Fibroblast of skin of left biceps (primary cell): ENCODE measurements around the gene GRAMD2B.
"Not testable (repeated sequence)": the region's sequence is repeated elsewhere in the genome, so short reads cannot be mapped to it uniquely, and the experiment has no call there.

Experiments
- DNase-seq, 2 experiments: peaks; one replicate each; pipeline ENCODE4 v3.0.0-alpha.2; 2013; ENCODE audit warnings: low read depth in 2 of 2

Gene GRAMD2B

DNA sequence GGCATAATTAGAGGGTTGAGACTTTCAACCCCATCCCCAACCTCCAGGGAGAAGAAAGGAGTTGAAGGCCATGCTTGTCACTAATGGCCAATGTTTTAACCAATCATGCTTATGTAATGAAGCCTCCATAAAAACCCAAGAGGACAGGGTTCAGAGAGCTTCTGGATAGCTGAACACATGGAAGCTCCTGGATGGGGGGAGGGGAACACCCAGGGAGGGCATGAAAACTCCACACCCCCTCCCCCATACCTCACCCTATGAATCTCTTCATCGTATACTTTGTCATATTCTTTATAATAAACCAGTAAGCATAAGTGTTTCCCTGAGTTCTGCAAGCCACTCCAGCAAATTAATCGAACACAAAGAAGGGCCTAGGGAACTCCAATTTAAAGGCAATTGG is 90.1 kb downstream of the GRAMD2B start:
- DNase-seq: no peak

DNA sequence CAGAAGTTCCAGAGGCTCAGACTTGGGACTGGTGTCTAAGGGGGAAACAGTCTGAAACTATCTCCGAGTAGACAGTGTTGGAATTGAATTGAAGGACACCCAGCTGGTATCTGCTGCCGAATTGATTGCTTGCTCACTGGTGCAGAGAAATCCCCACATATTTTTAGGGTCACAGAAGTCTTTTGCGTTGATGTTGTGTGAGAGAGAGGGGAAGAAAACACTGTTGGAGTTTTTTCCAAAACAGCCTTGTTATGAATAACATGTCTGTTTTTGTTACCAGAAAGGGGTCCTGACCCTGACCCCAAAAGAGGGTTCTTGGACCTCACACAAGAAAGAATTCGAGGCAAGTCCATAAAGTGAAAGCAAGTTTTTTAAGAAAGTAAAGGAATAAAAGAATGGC is 90.5 kb downstream of the GRAMD2B start:
- no peak for DNase-seq

DNA sequence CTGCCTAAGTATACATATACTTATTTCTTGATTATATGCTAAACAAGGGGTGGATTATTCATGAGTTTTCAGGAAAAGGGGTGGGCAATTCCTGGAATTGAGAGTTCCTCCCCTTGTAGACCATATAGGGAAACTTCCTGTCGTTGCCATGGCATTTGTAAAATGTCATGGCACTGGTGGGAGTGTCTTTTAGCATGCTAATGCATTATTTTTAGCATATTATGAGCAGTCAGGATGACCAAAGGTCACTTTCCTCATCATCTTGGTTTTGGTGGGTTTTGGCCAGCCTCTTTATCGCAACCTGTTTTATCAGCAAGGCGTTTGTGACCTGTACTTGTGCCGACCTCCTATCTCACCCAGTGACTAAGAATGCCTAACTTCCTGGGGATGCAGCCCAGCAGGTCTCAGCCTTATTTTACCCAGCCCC is 90.9 kb downstream of the GRAMD2B start:
- no peak for DNase-seq

DNA sequence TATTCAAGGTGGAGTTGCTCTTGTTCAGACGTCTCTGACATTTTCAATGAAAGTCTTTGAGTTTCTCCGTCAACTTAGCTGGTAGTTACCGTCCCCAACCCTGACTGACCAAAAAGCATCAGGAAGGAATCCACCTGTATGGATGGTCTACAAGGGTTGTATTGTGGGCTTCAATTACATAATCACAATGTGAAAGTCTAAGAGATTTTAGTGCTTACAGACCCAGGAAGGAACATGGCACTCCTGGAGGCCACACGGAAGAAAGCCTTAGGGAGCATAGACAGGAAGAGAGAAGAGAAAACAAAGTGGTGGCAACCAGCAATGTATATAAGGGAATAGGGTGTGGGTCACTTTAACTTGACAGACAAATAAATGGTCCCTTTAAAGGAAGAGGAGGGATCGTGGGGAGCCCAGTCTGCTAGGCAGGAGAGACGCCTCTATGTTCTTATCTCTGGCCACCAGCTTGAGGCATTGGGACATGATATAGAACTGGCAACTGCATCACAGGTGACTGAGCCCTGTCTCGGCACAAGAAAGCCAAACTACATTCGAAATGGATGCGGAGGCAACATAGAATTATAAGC is 91.4 kb downstream of the GRAMD2B start:
- DNase-seq: no peak

DNA sequence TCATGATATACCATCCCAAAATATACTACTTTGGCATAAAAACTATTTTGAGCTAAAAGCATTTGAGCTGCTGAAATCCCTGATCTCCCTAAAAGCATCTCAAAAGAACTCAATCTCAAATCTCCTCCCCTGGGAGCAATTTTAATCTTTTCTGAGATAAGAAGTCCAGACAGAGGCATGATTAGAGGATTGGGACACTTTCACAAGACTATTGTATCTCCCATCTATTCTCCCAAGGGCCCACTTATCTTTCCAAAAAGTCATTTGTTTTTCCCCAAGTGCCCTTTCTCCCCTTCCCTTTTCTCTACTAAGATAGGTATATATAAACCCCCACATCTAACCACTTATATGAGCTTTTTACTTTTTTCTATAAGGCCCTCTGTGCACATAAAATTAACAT is 92.1 kb downstream of the GRAMD2B start:
- no peak for DNase-seq

DNA sequence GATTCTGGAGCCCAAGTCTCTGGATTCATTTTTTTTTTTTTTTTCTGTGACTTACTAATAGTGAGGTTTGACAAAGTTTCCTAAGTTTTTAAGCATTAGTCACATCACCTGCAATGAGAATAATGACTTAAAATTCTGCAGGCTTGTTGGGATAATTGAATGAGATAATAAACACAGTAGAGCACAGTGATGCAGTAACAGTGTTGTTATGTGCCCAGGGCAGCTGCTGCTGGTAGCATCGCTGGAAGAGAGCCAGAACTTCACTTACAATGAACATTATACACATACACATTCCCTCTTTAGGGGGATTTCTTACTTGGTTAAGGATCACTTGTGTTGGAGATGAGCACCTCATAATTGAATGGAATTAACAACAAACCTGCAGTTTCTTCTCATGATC is 92.9 kb downstream of the GRAMD2B start:
- DNase-seq: no peak

DNA sequence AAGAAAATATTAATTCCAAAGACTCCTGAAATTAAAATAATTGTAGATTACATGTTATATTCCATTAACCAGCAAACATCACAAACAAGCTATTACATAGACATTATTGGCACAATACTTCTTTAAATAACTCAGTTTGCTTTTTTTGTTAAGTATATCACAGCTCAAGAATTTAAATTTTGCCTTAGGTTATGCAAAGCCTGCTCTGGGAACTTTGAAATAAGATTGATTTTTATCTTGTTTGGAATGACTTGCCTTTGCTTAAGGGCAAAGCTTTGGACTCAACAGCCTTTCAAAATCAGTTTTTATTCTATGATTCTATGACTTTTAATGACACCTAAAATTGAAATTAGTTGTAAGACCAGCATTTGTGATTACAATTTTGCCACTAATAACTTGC is 93.6 kb downstream of the GRAMD2B start:
- DNase-seq: no peak

DNA sequence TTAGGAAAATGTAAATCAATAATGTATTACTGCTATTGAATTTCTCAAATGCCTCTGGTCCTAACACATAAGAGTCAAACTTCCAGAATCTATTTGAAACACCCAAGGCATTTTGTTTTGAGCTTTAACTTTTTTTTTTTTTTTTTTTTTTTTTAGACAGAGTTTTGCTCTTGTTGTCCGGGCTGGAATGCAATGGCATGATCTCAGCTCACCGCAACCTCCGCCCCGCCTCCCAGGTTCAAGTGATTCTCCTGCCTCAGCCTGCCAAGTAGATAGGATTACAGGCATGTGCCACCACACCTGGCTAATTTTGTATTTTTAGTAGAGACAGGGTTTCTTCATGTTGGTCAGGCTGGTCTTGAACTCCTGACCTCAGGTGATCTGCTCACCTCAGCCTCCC is 96.0 kb downstream of the GRAMD2B start:
- DNase-seq: not testable (repeated sequence)

DNA sequence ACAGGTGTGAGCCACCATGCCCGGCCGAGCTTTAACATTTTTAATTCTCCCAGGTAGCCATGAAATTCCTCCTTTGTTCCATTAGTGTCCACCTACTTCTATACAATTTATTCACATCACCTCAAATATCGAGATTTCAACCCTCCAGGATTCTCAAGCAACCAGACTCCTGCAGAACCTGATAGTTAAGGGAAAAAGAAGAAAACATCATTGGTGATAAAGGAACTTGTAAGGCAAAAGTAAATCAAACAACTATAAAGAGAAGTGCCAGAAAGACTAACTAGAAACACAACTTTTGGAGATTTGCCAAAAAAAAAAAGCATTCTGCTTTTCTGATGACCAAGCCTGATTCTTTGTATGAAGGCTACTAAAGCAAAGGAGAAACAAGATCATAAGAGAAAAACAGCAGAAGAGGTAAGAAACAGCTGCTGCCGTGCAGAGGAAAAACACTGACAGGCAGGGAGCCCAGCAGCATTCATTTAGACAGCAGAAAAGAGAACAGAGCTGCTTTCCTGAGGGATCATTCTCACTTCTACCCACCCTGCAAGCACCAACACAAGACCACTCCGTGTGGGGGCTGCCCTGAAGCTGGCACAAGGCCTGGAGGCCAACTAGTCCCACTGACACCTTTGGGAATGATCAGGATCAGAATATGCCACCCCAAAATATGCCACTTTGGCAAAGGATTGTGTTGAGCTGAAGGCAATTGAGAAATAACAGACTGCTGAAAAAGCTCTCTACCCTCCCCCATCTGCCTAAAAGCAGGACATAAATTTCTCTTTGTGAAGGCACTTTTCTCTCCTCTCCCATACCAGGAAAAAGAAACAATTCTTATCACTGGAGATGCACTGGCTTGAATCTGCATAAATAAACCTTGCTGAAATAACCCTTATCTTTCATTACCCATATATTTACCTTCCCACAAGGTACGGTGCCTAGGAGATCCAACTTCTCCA is 96.7 kb downstream of the GRAMD2B start:
- DNase-seq: no peak

DNA sequence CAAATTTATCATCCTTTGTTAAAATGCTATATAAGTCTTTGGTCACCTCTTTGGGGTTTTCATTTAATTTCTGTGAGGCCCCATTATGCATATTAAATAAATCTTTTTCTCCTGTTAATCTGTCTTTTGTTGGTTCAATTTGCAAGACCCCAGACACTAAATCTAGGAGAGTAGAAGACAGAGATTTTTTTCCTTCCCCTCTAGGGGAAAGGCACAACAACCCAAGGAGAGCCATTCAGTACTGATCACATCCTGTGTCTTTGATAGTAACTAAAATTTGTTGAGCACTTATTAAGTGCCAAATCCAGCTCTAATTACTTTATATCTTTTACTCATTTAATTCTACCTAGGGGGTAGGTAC is 97.4 kb downstream of the GRAMD2B start:
- no peak for DNase-seq

DNA sequence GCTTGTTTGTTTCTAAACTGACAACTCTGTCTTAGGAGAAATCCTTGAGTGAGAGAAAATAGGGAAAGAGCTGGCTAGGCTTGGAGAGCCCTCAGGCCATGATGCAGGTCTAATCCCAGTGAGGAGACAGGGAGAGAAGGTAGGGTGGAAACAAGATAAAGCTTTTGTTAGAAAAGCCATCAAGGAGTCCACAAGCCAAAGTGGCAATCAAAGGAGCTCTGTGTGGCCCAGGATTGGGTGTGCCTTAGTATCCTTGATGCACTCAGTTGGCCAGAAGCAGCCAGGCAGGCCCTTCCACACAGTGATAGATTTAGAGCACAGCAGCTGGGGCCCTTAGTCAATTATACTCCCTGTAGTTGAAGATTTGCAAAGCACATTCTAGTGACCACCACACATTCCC is 97.9 kb downstream of the GRAMD2B start:
- no peak for DNase-seq

DNA sequence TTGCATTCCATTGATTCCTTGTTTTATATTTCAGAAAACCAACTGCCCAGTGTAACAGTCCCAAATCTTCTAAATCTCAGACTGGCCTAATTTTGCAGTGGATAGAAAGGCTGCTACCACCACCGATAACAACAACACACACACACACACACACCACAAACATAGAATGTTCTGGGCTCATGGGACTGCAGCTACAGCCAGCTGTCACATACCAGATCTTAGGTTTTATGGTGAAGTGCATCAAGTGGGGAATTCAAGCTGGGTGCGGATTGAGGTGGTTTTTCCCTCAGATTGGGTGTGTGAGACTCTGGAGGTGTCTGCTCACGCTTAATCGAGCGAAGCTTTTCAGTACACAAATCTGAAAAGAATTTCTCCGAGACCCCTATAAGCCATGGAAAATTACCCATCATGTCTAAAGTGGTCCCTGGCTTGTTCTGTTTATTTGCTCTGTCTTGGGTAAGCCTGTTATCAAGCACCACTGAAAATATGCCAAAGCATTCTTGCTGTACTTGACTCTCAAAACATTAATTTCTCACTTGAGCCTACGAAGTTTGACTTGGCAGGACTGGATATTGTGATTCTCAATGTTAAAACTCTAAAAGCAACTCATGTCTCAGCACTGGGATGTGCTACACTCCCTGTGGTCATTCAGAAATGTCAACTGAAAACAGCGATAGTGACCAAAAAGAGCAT is 100.8 kb downstream of the GRAMD2B start:
- DNase-seq: no peak

DNA sequence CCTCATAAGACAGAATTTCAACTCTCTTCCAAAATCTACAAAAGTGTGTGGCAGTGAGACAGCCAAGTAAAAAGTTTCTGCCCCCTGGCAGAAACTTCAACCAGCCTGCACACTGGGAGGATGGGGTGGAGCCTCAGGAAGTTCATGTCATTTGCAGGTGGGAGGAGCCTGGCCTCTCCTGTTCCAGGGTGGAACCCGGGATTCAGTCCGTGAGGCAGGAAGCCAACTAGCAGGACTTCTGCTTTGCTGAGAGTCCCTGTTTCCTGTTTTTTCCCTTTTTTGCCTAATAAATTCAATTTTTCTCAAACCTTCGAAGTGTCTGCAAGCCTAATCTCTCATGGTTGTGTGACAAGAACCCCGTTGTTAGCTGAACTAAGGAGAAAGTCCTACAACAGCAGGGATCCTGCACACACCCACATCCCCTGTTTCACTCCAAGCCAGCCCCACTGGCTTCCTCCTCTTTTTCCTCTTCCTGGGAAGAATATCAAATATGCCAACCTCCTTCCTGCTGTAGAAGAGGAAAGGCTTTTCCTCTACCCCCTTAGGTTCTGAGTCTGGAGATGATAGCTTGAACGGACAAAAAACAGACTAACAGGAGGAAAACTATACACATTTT is 102.5 kb downstream of the GRAMD2B start:
- no peak for DNase-seq

DNA sequence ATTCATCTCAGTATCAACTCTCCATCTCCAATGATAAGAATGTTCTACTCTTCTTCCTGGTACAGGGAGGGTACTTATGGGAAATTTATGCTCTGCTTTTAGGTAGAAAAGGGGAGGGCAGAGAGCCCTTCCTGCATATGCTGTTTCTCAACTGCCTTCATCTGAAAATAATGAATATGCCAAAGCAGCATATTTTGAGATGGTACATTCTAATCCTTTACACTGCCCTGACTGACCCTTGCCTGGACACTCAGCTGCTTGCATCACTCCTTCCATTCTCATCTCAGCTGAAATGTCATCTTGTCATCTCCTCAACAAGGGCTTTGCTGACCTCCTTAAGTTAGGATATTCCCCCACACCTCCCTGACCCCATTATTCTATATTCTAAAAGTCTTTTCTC is 103.3 kb downstream of the GRAMD2B start:
- DNase-seq: no peak

DNA sequence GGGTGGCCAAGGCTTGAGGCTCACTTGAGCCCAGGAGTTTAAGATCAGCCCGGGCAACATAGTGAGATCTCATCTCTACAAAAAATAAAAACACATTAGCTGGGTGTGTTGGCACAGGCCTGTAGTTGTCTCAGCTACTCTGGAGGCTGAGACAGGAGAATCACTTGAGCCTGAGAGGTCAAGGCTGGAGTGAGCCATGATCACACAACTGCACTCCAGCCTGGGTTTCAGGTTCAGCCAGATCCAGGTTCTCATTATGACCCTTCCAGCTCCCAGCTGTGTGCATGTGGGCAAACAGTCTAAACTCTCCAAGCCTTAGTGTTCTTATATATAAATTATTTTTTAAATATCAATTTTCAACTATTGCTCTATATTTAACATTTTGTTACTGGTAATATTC is 103.9 kb downstream of the GRAMD2B start:
- DNase-seq: no peak

DNA sequence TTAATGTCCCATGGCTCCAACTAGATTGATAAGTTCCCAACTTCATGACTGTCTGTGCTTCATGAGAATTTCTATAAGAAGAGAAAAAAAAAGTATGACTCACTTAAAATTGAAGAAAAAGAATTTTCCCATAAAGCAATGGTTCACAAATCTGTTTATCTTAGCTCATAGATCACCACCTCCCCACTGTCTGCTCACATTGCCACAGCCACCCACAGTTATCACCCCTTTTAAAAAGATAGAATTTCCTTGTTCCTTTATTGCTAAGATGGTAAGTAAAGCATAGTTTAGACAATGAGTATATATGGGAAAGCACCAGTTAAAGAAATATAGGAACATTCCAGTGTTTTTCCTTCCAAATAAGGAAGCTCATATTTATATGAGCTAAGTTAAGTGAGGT is 104.7 kb downstream of the GRAMD2B start:
- DNase-seq: no peak

DNA sequence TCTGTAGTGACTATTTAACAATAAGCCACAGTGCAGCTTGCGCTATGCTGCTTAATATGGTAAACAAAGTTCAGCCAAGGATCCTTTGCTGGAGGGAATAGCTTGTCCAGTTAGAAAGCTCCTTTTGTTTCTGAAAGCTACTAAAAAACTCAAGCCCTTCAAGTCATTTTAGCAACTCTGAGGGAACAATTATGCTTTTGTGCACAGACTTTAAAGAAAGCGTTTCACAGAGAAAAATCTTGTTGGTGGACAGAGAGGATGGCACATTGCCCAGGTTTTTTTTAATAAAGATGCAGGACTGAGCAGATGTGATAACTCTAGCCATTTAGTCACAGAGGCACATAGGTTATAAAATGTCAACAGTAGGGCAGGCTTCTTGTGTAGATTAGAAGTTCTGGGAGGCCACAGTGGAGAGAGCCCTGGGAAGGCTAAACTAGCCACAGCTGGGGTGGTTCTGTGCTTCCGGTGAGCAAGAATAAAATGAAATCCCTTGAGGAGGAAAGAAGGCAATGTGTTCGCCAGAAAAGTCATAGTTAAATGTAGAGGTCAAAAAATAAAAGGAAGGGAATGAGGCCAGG is 108.4 kb downstream of the GRAMD2B start:
- no peak for DNase-seq

DNA sequence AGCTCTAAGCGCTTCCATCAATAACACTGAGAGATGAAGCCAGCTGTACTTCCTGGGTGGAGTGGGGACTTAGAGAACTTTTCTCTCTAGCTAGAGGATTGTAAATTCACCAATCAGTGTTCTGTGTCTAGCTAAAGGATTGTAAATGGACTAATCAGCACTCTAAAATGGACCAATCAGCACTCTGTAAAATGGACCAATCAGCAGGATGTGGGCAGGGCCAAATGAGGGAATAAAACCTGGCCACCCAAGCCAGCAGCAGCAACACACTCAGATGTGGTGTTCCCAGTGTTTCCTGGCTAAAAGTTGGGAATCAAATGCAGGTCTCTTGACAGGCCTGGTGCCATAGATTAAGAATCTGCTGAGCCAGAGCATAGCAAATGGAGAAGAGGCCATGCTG is 111.3 kb downstream of the GRAMD2B start:
- no peak for DNase-seq

DNA sequence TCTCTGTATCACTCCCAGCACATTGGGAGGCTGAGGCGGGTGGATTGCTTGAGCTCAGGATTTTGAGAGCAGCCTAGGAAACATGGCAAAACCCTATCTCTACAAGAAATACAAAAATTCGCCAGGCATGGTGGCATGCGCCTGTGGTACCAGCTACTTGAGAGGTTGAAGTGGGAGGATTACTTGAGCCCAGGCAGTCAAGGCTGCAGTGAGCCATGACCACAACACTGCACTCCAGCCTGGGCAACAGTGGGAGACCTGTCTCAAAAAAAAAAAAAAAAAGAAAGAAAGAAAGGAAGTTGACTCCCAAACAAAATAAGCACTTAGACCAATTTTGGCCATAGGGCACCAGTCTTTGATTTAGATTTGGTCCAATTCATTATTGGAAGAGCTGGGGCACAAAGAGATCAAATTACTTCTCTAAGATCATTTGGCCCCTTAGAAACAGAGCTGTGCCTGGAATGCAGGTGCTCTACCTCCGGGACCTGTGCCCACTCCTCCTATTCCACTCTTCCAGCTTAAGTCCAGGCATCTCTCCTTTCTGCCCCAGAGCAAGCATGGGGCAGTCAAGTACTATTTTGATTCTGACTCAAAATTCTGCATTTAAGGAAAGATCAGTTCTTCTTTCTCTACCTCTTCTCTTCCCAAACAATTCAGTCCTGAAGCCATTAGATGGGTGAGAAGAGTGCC is 112.8 kb downstream of the GRAMD2B start:
- DNase-seq: no peak

DNA sequence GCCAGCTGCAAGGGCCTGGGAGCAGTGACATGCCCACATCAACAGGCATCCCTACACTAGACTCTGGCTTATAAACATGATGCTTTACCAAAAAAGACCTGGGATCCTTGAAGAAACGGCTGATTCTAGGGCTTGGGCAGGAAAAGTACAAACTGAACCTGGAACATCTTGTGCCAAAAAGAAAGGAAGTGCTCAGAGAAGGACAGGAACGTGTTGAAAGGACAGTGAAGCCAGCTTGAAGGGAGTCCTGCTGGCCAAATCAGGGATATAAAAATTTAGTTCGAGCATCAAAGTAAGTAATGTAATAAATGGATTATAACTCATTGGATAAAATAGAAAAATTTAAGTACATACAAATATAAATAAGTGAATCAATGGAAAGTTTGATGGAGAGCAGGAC is 113.7 kb downstream of the GRAMD2B start:
- no peak for DNase-seq

DNA sequence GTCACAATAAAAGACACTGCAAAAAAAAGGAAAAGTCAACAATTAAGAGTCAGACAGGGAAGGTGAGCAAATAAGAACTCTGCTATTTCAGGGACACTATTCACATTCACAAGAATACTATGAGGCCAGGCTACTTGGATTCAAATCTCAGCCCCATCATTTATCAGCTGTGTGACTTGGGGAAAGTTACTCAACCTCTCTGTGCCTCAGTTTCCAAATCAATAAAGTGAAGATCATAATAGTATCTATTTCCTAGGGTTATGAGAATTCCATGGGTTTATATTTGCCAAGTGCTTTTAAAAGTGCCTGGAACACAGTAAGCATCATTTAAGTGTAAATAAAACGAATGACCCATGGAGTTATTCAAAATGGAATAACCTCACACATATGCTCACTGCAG is 115.4 kb downstream of the GRAMD2B start:
- no peak for DNase-seq

DNA sequence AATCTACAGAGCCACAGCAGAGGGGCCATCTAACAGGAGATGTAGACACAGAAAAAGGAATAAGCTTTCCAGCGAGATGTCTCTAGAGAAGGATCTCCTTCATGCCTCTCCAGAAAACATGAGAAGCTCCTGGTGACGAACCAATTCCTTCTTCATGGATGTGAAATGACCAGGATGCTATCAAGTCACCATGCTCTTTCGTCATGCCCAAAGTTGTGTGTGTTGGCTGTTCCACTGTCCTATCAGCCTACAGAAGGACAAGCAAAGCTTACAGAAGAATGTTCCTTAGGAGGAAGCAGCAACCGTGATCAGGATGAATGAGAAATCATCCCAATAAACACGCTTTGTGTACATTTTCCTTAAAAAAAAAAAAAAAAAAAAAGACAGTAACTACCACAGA is 117.4 kb downstream of the GRAMD2B start:
- no peak for DNase-seq
